HEK293 (cell line): ENCODE data around the gene ZNF318.

Experiments
- HOXA7 ChIP-seq: sonication (generic); formaldehyde crosslinking; IDR thresholded peaks from 2 replicates; pipeline ENCODE4 v1.8.1; 2022; ENCODE audit warnings: missing genetic modification reagents, borderline replicate concordance
- ZBTB1 ChIP-seq: fragments of 450-650 bp; formaldehyde crosslinking; IDR thresholded peaks from 2 replicates; pipeline ENCODE4 v1.5.1; 2016; ENCODE audit warnings: missing biosample characterization, missing genetic modification characterization
- ZNF10 ChIP-seq: fragments of 450-650 bp; formaldehyde crosslinking; IDR thresholded peaks from 2 replicates; pipeline ENCODE4 v1.5.1; 2017; ENCODE audit warnings: missing biosample characterization, missing genetic modification characterization
- ZNF175 ChIP-seq: fragments of 450-650 bp; formaldehyde crosslinking; IDR thresholded peaks from 2 replicates; pipeline ENCODE4 v1.5.1; 2016; ENCODE audit warnings: missing biosample characterization, missing genetic modification characterization
- ZNF214 ChIP-seq: fragments of 450-650 bp; formaldehyde crosslinking; IDR thresholded peaks from 2 replicates; pipeline ENCODE4 v1.5.1; 2017; ENCODE audit warnings: missing biosample characterization, mild to moderate bottlenecking, missing genetic modification characterization, borderline replicate concordance
- ZNF366 ChIP-seq: fragments of 450-650 bp; formaldehyde crosslinking; conservative IDR thresholded peaks from 2 replicates; pipeline ENCODE4 v1.5.1; 2016; ENCODE audit warnings: missing biosample characterization, missing genetic modification characterization
- ZNF48 ChIP-seq: fragments of 450-650 bp; formaldehyde crosslinking; IDR thresholded peaks from 2 replicates; pipeline ENCODE4 v1.5.1; 2016; ENCODE audit warnings: missing biosample characterization, missing genetic modification characterization
- ZNF610 ChIP-seq: fragments of 450-650 bp; formaldehyde crosslinking; IDR thresholded peaks from 2 replicates; pipeline ENCODE4 v1.5.1; 2016; ENCODE audit warnings: missing biosample characterization, missing genetic modification characterization, borderline replicate concordance
- ZNF639 ChIP-seq: fragments of 450-650 bp; formaldehyde crosslinking; IDR thresholded peaks from 2 replicates; pipeline ENCODE4 v1.5.1; 2016; ENCODE audit warnings: missing biosample characterization, missing genetic modification characterization
- ZNF830 ChIP-seq: fragments of 450-650 bp; IDR thresholded peaks from 2 replicates; pipeline ENCODE4 v1.5.0; 2018; ENCODE audit warnings: missing biosample characterization, missing genetic modification characterization, low read depth, mild to moderate bottlenecking, moderate library complexity
- TF ChIP-seq, protein P1 (sequence below): fragments of 450-650 bp; formaldehyde crosslinking; IDR thresholded peaks from 2 replicates; pipeline ENCODE4 v1.5.1; 2016; ENCODE audit warnings: missing biosample characterization, missing genetic modification characterization
- TF ChIP-seq, protein P2 (sequence below): fragments of 450-650 bp; formaldehyde crosslinking; IDR thresholded peaks from 2 replicates; pipeline ENCODE4 v1.5.1; 2016; ENCODE audit warnings: missing biosample characterization, missing genetic modification characterization

- TF ChIP-seq, protein P1, sequence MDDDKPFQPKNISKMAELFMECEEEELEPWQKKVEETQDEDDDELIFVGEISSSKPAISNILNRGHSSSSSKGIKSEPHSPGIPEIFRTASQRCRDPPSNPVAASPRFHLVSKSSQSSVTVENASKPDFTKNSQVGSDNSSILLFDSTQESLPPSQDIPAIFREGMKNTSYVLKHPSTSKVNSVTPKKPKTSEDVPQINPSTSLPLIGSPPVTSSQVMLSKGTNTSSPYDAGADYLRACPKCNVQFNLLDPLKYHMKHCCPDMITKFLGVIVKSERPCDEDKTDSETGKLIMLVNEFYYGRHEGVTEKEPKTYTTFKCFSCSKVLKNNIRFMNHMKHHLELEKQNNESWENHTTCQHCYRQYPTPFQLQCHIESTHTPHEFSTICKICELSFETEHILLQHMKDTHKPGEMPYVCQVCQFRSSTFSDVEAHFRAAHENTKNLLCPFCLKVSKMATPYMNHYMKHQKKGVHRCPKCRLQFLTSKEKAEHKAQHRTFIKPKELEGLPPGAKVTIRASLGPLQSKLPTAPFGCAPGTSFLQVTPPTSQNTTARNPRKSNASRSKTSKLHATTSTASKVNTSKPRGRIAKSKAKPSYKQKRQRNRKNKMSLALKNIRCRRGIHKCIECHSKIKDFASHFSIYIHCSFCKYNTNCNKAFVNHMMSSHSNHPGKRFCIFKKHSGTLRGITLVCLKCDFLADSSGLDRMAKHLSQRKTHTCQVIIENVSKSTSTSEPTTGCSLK = no peak
- TF ChIP-seq, protein P2, sequence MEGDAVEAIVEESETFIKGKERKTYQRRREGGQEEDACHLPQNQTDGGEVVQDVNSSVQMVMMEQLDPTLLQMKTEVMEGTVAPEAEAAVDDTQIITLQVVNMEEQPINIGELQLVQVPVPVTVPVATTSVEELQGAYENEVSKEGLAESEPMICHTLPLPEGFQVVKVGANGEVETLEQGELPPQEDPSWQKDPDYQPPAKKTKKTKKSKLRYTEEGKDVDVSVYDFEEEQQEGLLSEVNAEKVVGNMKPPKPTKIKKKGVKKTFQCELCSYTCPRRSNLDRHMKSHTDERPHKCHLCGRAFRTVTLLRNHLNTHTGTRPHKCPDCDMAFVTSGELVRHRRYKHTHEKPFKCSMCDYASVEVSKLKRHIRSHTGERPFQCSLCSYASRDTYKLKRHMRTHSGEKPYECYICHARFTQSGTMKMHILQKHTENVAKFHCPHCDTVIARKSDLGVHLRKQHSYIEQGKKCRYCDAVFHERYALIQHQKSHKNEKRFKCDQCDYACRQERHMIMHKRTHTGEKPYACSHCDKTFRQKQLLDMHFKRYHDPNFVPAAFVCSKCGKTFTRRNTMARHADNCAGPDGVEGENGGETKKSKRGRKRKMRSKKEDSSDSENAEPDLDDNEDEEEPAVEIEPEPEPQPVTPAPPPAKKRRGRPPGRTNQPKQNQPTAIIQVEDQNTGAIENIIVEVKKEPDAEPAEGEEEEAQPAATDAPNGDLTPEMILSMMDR (tag by site-specific recombination) = no peak
- TF ChIP-seq ZNF610 (tag by site-specific recombination) = no peak
- TF ChIP-seq ZNF366 (tag by site-specific recombination) = no peak
- no peak for TF ChIP-seq ZNF639 (tag by site-specific recombination)
- TF ChIP-seq ZNF214 (tag by site-specific recombination) = no peak
- TF ChIP-seq ZNF10 (tag by site-specific recombination) = no peak
- TF ChIP-seq ZNF48 (tag by site-specific recombination) = no peak
- no peak for TF ChIP-seq HOXA7 (CRISPR knock-in tag)
- no peak for TF ChIP-seq ZNF830 (tag by site-specific recombination)
- TF ChIP-seq ZBTB1 = no peak
- no peak for TF ChIP-seq ZNF175 (tag by site-specific recombination)
These were observed 65.6 kb downstream of the ZNF318 start for GRCh38 chr6:43303751-43304331.
